Measurements from ENCODE around the gene COL4A1. TPM values are rescaled to one million over a fixed set of nuclear protein-coding genes. Genes with fewer than 3 reads are reported as not detected.

COL4A1 gene
- total RNA-seq, 1 experiment from 2014 or later, result 12.1 TPM

DNA sequence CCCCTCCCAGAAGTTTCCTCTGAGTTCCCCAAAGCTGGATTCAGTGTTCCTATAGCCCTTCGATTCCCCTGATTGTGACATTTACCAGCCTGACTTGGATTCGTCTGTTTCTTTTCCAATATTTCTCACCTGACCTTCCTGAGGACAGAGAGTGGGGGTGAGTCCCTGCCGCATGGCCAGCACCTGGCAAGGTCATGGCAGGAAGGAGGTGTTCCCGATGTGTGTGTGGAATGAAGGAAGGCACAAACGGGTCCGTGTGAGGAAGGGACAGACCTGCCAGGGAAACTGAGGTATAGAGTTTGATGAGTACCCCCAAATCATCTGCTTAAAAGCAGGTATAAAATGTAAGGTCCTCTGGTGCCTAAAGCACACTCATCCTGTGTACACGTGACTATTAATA lies 3.3 kb downstream of the COL4A1 start:
- in situ Hi-C loops (cut with HindIII; ENCODE audit: low pct_unique_long_range_greater_than_20kb, low sequenced_read_pairs), result no loop called here
- DNase-seq (ENCODE audit: low read depth, low spot score), result no peak

DNA sequence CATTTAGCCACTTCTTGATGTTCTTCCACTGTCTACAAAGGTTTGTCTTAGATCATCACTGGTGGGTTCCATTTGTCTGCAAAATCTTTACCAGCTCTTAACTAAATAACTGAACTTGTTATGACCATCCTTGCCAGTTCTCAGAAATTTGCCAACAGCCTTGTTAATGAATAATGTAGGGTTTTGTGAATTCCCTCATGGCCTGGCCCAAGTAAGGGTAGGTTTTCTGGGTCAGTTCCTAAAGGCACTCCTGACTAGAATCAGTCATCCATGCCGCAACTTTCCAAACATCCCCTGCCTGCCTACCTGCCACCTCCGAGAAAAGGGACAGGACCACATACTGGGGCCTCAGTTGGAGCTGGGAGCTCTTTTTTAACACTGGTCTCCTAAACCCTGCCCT lies 4.0 kb downstream of the COL4A1 start:
- in situ Hi-C loops (cut with HindIII; ENCODE audit: low pct_unique_long_range_greater_than_20kb, low sequenced_read_pairs), result no loop called here
- no peak for DNase-seq (ENCODE audit: low read depth, low spot score)

- in situ Hi-C loops (cut with HindIII; ENCODE audit: low pct_unique_long_range_greater_than_20kb, low sequenced_read_pairs), result no loop called here
- no peak for DNase-seq (ENCODE audit: low read depth, low spot score)
These were observed 5.1 kb downstream of the COL4A1 start for GRCh38 chr13:110301606-110302553.

DNA sequence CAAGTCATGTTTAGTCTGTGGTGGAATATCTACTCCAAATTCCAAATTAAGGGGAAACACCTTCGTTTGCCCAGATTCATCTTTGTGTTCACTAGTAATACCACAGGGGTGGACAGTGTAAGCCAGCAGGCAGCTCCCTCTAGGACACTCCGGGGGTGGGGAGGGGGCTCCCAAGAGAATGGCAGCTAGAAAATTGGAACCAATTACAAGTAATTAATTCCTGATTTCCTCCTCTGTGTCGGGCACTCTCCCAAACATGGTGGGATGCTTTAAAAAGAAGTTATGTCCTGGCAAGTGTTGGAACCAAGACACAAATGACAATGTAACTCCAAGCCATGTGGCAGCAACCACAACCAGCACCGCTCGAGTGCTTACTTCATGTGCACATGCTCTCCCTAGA lies 5.9 kb downstream of the COL4A1 start:
- in situ Hi-C loops (cut with HindIII; ENCODE audit: low pct_unique_long_range_greater_than_20kb, low sequenced_read_pairs), result no loop called here

GRCh38 chr13:110300090-110300815 lies 6.7 kb downstream of the COL4A1 start:
- DNase-seq (ENCODE audit: low read depth, low spot score), result no peak
- in situ Hi-C loops (cut with HindIII; ENCODE audit: low pct_unique_long_range_greater_than_20kb, low sequenced_read_pairs), result no loop called here

More for the DNA sequence above, 5.9 kb downstream of the COL4A1 start:
- DNase-seq (ENCODE audit: low read depth, low spot score), result no peak

GRCh38 chr13:110299283-110299840 lies 7.6 kb downstream of the COL4A1 start:
- no peak for DNase-seq (ENCODE audit: low read depth, low spot score)

DNA sequence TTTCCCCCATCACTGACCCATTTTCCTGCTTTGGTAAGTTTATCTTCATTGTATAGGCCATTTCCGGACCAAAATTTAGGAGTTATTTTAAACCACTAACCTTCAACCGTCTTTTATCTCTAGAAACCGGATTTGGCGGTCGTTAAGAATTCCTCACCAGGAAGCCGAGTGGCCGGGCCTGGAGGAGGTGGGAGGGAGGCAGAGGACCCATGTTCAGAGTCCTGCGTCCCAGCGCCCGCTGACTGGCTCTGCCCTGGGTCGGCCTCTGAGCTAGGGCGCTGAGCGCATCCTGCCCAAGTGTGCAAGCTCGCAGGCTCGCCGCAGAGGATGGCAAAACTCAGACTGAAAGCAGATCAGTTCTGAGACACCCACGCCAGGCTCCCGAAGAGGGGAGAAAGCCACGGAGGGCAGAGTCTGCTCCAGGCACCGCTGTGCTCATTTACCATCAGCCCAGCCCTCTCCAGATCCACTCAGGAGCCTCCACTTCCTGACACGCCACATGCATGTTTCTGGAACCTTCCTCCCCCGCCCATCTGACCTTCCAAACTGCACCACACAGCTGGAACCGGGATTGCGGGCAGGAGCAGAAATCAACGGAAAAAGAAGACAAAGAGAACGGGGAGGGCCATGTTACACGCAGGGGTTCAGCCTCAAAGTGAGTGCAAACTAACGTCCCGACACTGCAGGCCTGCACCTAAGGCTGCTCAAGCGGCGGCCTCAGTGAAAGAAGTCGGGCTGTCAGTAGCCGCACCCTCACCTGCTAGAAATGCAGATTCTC lies 8.3 kb downstream of the COL4A1 start:
- in situ Hi-C loops (cut with HindIII; ENCODE audit: low pct_unique_long_range_greater_than_20kb, low sequenced_read_pairs), result no loop called here

More at GRCh38 chr13:110299283-110299840, 7.6 kb downstream of the COL4A1 start:
- in situ Hi-C loops (cut with HindIII; ENCODE audit: low pct_unique_long_range_greater_than_20kb, low sequenced_read_pairs), result no loop called here

GRCh38 chr13:110297766-110298504 lies 9.0 kb downstream of the COL4A1 start:
- in situ Hi-C loops (cut with HindIII; ENCODE audit: low pct_unique_long_range_greater_than_20kb, low sequenced_read_pairs), result no loop called here
- no peak for DNase-seq (ENCODE audit: low read depth, low spot score)

More for the DNA sequence above, 8.3 kb downstream of the COL4A1 start:
- DNase-seq (ENCODE audit: low read depth, low spot score), result no peak

DNA sequence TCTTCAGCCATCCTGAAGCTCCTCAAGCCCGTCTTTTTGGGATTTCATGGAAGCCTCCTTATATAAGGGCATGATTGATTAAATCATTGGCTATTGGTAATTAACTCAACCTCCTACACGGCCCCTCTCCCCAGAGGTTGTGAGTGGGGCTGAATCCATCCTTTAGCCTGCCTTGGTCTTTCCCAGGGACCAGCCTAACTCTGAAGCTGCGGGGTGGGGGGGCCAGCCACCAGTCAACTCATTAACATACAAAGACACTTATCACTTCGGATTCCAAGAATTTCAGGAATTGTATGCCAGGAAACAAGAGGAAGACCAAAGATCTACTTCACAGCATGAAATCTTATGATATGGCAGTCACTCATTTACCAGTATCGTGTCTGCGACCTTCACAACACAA lies 9.9 kb downstream of the COL4A1 start:
- DNase-seq (ENCODE audit: low read depth, low spot score), result no peak
- in situ Hi-C loops (cut with HindIII; ENCODE audit: low pct_unique_long_range_greater_than_20kb, low sequenced_read_pairs), result no loop called here

GRCh38 chr13:110294622-110295021 lies 12.3 kb downstream of the COL4A1 start:
- in situ Hi-C loops (cut with HindIII; ENCODE audit: low pct_unique_long_range_greater_than_20kb, low sequenced_read_pairs), result no loop called here
- no peak for DNase-seq (ENCODE audit: low read depth, low spot score)

GRCh38 chr13:110294146-110294545 lies 12.8 kb downstream of the COL4A1 start:
- DNase-seq (ENCODE audit: low read depth, low spot score), result no peak
- in situ Hi-C loops (cut with HindIII; ENCODE audit: low pct_unique_long_range_greater_than_20kb, low sequenced_read_pairs), result no loop called here

GRCh38 chr13:110293649-110294048 lies 13.3 kb downstream of the COL4A1 start:
- DNase-seq (ENCODE audit: low read depth, low spot score), result no peak
- in situ Hi-C loops (cut with HindIII; ENCODE audit: low pct_unique_long_range_greater_than_20kb, low sequenced_read_pairs), result no loop called here

- in situ Hi-C loops (cut with HindIII; ENCODE audit: low pct_unique_long_range_greater_than_20kb, low sequenced_read_pairs), result no loop called here
- no peak for DNase-seq (ENCODE audit: low read depth, low spot score)
These were observed 13.9 kb downstream of the COL4A1 start for GRCh38 chr13:110293037-110293436.

DNA sequence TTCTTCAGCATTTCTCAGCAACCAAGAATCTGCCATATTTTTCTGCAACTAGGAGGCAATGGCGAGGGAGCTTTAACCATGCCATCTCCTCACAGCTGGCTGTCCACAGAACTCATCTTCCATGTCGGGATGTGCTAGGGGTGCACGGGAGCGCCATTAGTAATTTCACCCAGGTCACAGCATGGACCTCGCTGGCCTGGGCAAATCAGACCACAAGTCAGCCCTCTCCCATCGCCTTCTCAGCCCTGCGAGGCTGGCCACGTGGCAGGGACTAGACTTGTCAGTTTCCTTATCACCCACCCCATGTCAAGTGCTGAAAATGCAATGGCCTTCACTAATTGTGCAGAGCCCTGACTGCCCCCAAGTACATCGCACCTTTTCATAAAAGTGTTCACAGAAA lies 15.7 kb downstream of the COL4A1 start:
- DNase-seq (ENCODE audit: low read depth, low spot score), result no peak
- in situ Hi-C loops (cut with HindIII; ENCODE audit: low pct_unique_long_range_greater_than_20kb, low sequenced_read_pairs), result no loop called here

- no peak for DNase-seq (ENCODE audit: low read depth, low spot score)
- in situ Hi-C loops (cut with HindIII; ENCODE audit: low pct_unique_long_range_greater_than_20kb, low sequenced_read_pairs), result no loop called here
These were observed 16.1 kb downstream of the COL4A1 start for GRCh38 chr13:110290826-110291225.

GRCh38 chr13:110290153-110290552 lies 16.8 kb downstream of the COL4A1 start:
- in situ Hi-C loops (cut with HindIII; ENCODE audit: low pct_unique_long_range_greater_than_20kb, low sequenced_read_pairs), result no loop called here
- no peak for DNase-seq (ENCODE audit: low read depth, low spot score)

GRCh38 chr13:110289661-110290060 lies 17.3 kb downstream of the COL4A1 start:
- in situ Hi-C loops (cut with HindIII; ENCODE audit: low pct_unique_long_range_greater_than_20kb, low sequenced_read_pairs), result no loop called here
- no peak for DNase-seq (ENCODE audit: low read depth, low spot score)

All from SK-MEL-5 (cell line).